NT2/D1 (cell line): ENCODE results near the gene DMD.

Experiments
- SUZ12 ChIP-seq: IDR thresholded peaks from 2 replicates; pipeline ENCODE4 v1.6.1; 2011; ENCODE audit not compliant: insufficient read length, insufficient read depth; ENCODE audit errors: extremely low read depth
- YY1 ChIP-seq: IDR thresholded peaks from 2 replicates; pipeline ENCODE4 v1.6.1; 2011; ENCODE audit not compliant: insufficient read length, insufficient read depth
- ZNF274 ChIP-seq: IDR thresholded peaks from 2 replicates; pipeline ENCODE4 v1.6.1; 2011; ENCODE audit warnings: mild to moderate bottlenecking, low read depth, low read length

GRCh38 chrX:32954125-32954524, 257.2 kb downstream of the DMD start:
- TF ChIP-seq YY1: no peak
- TF ChIP-seq SUZ12: no peak
- no peak for TF ChIP-seq ZNF274
